HG02970 (cell line): ENCODE measurements around the gene TPSD1.
"Not testable (repeated sequence)": the region's sequence is repeated elsewhere in the genome, so short reads cannot be mapped to it uniquely, and the experiment has no call there.

Source experiments
- ATAC-seq: cut with Tn5 transposase; IDR thresholded peaks from one replicate; pipeline ENCODE4 v1.9.1; 2021; ENCODE audit warnings: mild to moderate bottlenecking, moderate library complexity, moderate number of reproducible peaks; ENCODE audit not compliant: unreplicated experiment, low FRiP score

TPSD1 gene

DNA sequence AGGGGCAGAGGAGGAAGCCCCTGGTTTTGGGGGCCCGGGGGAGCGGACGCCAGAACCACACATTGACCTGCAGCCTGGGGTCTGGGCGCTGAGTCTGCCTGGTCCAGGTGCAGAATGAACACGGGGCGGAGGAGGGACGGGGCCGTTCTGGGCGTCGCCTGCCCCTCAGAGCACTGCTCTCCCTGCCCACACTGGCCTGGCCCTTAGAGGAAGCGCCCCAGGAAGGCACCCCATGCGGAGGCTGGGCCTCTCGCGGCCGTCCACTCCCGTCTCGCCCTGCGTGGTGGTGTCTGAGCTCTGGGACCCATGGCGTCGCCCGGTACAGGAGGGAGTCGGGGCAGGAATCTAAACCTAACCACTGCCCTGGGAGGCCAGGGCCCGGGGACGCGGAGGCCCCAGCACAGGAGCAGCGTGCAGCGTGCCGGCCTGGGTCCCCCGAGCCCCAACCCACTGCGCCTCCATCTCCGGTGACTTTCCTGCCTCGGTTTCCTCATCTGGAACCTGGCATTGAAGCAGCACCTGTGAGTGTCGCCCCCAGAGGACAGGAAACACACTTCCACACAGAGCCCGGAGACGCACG lies 4.3 kb downstream of the TPSD1 start:
- no peak for ATAC-seq

DNA sequence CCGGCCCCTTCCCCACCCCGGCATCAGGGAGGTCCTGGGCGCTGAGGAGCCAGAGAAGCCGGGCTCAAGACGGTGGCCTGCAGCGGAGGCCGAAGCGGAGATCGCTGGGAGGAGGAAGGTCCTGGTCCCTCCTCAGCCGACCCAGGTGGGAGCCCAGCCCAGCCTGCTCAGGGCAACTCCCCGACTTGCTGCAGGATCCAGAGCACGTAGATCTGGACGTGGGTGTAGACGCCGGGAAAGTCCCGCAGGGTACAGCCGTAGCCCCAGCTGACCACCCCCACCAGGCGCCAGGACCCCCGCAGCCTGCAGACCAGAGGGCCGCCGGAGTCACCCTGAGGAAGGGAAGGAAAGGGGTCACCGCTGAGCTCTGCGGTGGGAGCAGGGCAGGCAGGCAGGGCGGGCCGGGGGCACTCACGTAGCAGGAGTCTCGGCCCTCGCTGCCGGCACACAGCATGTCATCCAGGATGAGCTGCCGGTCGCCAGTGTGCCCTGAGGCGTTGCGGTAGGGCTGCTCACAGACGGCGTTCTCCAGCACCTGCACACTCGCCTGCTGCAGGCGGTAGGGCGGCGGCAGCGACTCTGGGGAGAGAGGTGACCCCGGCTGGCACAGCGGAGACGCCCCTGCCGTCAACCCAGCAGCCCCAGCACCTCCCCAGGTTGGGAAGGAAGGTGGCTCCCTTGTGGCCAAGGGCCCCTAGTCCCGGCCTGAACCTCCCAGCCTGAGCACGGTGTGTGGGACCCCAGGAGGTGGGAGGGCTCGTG lies 5.4 kb downstream of the TPSD1 start:
- no peak for ATAC-seq

DNA sequence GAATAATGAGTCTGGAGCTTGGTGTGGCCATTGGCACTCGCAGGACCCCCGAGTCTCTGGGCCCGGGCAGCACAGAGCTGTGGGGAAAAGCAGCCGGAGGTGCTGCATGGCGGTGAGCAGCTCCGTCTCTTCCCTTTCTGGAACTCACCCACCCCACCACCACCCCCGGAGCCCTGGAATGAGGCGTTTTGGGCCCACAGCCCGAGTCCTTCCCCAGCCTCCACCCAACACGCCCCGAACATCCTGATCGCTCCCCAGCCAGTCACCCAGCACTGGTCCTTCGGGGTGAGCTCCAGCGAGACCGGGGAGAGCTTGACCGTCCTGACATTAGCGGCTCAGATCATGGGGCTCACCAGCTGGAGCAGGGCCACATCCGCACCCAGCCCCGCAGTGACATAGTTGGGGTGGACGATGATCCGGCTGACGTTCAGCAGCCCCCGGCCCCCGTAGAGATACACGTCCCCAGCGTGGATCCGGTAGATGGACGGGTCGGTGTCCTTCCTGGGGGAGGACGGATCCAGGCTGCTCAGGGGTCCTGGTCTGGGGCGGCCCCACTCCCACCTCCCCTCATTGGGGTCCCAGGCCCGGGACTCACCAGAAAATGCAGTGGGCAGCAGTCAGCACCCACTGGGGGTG lies 6.5 kb downstream of the TPSD1 start:
- ATAC-seq = no peak

DNA sequence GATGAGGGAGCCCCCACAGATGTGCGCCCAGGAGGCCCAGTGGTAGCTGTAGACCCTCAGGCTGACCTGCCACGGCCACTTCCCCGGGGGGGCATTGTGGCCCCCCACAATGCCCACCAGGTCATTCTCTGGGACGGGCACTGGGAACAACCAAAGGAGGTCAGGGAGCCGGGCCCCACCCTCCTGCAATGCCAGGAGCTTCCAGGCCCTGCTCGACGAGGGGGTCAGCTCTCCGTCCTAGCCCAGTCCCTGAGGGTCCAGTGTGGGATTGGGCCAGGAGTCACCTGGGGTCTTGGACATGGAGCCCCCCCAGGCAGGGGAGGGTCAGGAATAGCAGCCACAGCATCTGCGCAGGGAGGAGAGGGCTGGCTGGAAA lies 7.0 kb downstream of the TPSD1 start:
- no peak for ATAC-seq

DNA sequence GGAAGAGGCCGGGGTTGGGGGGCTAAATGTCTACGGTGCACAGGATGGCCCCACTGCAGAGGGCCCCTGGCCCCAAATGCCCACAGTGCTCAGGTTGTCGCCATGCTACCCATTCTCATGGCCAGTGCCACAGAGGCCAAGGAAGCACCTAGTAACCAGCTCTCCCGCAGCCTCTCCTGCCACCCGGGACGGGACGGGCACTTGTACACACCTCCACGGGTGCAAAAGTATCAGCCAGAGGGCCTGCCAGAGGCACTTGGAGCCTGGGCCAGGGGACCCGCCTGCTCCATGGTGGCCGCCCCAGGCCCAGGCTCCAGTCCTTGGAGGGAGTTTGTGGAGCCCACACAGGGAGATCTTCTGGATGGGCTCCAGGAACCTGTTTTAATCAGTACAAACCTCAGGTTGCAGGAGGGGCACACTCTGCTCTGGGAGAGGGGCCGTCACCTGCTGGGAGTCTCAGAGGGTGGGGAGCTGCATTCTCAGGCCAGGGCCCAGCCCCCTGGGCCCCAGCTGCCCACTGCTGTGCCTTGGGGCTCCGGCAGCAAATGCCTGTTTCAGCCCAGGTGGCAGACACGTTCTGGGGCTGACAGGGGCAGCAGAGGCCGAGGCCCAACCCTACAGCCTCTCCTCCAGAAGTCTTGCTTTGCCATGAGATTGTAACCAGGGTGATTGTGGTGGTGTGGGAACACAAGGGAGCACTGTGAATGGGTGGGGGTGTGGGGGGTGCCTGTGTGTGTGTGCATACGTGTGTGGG lies 7.9 kb downstream of the TPSD1 start:
- ATAC-seq = no peak

DNA sequence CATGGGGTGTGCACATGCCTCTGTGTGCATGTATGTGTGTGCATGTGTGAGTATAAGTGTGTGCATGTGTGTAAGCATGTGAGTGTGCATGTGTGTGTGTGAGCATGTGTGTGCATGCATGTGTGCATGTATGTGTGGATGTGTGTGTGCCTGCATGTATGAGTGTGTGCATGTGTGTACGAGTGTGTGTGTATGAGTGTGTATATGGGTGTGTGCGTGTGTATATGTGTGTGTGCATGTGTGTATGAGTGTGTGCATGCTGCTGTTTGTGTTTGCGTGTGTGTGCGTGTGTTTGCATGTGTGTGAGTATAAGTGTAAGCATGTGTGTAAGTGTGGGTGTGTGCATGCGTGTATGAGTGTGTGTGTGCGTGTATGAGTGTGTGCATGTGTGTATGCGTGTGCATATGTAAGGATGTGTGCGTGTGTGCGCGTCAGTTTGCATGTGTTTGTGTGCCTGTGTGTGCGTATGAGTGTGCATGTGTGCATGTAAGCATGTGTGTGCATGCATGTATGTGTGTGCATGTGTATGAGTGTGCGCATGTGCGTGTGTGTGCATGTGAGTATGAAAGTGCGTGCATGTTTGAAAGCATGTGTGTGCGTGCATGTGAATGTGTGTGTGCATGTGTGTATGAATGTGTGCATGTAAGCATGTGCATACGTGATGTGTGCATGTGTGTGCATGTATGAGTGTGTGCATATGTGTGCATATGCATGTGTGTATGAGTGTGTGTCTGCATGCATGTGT lies 8.6 kb downstream of the TPSD1 start:
- no peak for ATAC-seq

DNA sequence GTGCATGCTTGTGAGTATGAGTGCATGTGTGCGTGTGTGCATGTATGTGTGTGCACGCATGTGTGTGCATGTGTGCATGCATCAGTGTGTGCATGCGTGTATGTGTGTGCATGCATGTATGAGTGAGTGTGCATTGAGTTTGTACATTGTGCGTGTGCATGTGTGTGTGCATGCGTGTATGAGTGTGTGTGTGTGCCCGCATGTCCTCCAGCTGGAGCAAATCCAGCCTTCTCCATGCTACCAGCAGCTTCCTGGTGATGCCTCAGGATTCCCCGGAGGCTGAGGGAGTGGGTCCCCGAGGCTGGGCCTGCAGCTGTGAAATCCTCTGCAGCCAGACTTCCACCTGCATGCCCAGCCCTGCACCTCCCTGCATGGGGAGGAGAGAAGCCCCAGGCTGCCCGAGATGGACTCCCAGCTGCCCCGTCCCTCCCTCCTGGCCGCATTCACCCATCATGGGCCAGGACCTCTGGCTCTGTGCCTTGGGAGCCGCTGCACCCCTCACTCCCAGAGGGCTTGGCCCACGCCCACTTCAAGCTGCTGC lies 9.3 kb downstream of the TPSD1 start:
- no peak for ATAC-seq

DNA sequence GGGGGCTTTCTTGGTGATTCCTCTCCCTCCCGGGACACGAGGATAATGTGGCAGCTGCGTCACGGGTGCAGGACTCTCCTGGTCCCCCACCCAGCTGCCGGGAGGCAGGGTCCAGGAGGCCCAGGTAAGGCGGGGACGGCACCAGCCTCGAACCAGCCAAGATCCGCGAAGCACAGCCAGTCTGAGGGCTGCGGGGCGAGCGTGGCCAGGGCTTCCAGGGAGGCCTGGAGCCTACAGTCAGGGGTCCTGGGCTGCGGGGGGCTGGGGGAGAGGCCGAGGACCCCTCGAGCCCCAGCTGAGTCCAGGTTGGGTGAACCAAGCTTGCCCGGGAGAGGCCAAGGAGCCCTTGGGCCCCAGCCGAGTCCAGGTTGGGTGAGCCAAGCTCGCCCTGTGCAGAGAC lies 10.0 kb downstream of the TPSD1 start:
- ATAC-seq = no peak

DNA sequence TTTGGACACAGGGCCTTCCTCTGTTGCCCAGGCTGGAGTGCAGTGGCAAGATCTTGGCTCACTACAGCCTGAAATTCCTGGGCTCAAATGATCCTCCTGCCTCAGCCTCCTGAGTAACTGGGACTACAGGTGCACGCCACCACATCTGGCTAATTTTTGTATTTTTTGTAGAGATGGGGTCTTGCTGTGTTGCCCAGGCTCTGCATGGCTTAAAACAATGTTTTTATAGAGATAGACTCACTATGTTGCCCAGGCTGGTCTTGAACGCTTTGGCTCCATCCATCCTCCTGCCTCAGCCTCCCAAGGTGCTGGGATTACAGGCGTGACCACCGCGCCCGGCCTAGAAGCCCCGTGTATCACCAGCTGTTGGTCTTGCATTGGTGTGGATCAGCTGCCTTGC lies 13.5 kb downstream of the TPSD1 start:
- not testable (repeated sequence) for ATAC-seq

DNA sequence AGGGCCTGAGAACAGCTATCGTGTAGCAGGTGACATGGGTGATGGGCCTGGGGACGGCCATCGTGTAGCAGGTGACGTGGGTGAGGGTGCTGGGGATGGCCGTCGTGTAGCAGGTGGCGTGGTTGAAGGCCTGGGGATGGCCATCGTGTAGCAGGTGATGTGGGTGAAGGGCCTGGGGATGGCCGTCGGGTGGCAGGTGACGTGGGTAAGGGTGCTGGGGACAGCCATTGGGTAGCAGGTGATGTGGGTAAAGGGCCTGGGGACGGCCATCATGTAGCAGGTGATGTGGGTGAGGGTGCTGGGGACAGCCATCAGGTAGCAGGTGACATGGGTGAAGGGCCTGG lies 15.5 kb downstream of the TPSD1 start:
- no peak for ATAC-seq

DNA sequence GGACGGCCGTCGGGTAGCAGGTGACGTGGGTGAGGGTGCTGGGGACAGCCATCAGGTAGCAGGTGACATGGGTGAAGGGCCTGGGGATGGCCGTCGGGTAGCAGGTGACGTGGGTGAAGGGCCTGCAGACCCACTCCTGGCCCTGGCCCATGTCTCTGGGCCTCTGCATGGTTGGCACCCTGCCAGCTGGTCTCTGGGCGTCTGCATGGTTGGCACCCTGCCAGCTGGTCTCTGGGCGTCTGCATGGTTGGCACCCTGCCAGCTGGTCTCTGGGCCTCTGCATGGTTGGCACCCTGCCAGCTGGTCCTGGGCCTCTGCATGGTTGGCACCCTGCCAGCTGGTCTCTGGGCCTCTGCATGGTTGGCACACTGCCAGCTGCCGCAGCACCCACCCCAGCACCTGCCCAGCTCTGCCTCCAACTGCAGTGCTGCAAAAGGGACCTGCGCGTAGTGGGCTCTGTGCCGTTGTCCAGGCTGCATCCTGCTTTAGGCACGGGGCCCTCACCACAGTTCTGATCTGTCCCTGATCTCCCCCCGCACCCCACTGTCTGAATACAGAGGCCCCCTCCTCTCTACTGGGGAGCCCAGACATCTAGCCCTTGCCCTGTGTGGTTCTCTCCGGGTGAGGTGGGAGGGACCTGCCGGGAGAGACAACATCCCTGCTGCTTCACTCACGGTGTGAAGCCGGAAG lies 16.0 kb downstream of the TPSD1 start:
- ATAC-seq = not testable (repeated sequence)

DNA sequence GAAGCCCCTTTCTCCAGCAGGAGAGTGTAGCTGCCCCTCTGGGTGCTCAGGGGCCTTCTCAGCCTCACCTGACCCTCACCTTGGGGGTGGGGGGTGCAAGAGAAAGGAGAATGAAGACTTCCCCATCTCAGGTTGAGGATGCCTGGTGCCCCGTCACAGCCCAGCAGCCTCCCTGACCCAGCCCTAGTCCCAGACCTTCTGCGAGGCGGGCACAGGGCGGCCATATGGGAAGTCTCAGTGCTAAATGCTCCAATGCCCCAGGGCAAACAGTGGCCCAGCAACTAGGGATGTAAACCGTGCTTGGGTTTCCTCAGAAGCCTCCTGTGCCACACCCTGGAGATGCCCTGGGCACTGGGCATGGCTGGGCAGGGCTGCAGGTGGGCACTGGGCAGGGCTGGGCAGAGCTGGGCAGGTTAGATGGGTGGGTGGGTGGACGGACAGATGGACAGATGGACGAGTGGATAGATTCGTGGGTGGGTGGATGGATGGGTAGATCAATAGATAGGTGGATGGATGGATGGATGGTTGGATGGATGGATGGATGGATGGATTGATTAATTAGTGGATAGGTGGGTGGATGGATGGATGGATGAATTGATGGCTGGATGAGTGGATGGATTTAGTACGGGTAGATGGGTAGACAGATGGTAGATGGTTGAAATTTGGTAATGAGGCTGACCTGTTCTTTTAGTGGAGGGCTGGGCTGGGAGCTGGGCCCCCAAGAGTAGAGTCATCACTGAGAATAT lies 16.8 kb downstream of the TPSD1 start:
- no peak for ATAC-seq

DNA sequence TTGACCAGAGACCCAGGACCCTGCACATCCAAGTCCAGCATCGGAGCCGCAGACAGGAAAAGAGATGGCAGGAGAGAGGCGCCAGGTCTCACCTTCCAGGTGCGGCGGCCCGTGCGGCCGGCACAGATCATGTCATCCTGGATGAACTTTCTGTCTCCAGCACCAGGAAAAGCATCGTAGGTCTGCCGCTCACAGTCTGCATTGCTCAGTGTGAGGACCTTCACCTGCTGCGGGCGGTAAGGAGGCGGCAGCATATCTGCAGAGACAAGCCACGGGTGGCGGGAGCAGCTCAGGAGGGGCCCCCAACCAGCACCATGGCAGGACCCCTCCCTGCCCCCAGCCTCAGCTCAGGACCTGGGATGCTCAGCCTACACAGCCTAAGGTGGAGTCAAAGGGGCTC lies 17.9 kb downstream of the TPSD1 start:
- no peak for ATAC-seq

DNA sequence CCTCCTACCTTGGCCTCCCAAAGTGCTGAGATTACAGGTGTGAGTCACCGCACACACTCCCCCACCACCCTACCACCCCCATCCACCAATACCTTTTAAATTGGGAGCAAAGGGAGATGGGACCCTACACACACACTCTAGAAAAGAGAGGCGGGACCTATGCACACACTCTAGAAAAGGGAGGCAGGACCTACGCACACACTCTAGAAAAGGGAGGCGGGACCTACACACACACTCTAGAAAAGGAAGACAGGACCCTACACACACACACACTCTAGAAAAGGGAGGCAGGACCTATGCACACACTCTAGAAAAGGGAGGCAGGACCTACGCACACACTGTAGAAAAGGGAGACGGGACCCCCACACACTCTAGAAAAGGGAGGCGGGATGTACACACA lies 18.9 kb downstream of the TPSD1 start:
- no peak for ATAC-seq

DNA sequence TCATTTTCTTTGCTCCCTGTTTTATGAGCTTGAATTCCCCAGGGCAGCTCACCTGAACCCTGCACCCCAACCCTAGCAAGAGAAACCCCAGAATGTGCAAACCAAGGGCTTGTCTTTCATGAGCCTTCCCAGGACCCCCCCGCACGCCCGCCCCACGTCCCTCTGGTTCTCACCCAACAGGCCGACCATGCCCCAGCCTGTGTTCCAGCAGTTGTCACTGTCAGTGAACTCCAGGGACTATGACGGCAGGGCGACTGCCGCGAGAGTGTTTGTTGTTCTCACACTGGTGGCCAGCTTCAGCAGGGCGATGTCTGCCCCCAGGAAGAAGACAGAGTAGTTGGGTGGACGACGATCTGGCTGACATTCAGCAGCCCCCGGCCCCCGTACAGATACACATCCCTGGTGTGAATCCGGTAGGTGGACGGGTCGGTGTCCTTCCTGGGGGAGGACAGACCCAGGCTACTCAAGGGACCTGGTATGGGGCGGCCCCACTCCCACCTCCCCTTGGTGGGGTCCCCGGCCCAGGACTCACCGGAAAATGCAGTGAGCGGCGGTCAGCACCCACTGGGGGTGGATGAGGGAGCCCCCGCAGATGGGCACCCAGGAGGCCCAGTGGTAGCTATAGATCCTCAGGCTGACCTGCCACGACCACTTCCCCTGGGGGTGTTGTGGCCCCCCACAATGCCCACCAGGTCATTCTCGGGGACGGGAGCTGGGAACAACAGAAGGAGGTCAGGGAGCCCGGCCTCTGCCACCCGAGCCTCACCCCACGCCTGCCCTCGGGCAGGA lies 20.1 kb downstream of the TPSD1 start:
- no peak for ATAC-seq

DNA sequence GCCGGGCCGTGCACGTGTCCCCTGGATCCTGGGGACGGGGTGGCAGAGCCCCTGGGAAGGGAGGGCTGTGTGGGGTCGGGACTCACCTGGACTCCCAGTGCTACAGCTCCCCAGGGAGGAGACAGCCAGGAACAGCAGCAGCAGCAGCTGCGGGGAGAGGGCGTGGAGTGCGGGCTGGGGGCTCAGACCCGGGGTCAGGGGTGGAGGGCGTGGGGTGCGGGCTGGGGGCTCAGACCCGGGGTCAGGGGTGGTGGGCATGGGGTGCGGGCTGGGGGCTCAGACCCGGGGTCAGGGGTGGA lies 20.7 kb downstream of the TPSD1 start:
- no peak for ATAC-seq

DNA sequence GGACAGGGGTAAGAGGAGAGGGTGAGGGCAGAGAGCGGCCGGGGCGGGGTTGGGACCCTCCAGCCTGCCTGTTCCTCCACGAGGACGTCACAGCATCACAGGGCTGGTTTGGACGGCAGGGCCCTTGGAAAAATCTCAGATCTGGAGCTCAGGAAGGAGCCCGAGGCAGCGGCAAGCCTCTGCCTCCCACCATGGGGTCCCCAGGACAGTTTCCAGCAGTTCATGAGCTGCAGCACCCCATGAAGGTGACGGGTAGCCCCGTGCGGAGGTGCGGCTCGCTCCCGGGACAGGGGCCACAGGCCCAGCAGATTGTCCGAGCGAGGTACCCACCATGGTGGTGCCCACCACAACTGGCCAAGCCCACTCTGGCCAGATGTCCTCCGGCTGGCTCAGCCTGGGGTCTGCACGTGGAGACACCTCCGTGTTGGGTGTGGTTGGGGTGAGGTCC lies 21.3 kb downstream of the TPSD1 start:
- no peak for ATAC-seq

DNA sequence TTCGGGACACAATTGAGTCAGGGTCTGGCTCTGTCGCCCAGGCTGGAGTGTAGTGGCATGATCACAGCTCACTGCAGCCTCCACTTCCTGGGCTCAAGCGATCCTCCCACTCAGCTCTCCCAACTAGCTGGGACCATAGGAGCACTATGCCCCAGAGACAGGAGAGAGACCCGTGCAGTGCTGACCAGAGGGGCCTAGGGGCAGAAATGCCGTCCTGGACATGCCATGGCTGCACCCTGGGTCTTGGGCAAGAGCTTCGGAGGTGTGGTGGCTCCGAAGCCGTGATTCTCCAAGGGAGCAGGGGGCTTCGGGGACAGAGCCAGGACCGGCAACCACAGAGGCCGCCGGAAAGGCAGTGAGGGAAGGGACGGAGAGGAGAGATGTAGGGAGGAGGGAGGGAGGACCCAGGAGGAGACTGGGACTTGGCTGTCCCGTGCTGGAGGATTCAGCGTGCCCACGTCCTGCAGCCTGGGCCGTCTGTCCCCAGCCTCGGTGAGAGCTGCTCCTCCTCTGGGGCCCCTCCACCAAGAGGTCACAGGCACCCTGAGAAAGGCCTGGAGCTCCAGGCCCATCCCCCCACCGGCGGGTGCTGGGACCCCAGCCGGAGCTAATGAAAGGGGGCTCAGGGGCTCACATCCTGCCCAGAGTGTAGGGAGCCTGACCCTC lies 21.9 kb downstream of the TPSD1 start:
- no peak for ATAC-seq
